Measurements from ENCODE around the gene ARHGEF37. TPM values are rescaled to one million over a fixed set of nuclear protein-coding genes. Genes with fewer than 3 reads are reported as not detected.

ARHGEF37 gene
- total RNA-seq, 1 donor: 0.72 TPM

DNA sequence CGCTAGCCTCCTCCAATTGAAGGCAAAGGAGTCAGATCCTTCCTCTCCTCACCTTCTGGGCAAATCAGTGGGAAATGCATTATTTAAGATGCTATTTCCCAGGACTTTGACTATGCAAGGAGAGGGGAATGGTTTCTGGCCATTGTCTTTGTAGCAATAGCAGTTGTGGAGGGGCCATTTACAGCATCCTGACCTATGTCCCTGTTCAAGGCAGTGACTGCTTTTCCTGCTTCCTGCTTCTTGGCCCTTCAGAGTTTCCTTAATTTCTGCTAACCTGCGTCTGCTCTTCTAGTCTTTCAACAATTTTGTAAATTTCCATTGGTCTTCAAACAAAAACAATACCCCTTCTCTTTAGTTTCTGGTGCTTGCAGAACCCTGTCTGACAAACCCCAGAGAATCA is 76.0 kb downstream of the ARHGEF37 start:
- H3K27ac ChIP-seq (ENCODE audit: low read depth, low read length): no peak overlapping the region
- no peak for DNase-seq (ENCODE audit: insufficient read length, low spot score, missing footprints)
- no peaks in the 10 kb centered on the region for H3K4me1 ChIP-seq (ENCODE audit: insufficient read depth, low read length)
- no peaks in the 10 kb centered on the region for H3K36me3 ChIP-seq (ENCODE audit: insufficient read depth, low read length)
- H3K4me3 ChIP-seq (ENCODE audit: insufficient read depth, low read length): no peak overlapping the region
- H3K79me2 ChIP-seq (ENCODE audit: insufficient read depth, low read length): no peaks in the 10 kb centered on the region
- H3K9me3 ChIP-seq (ENCODE audit: low read depth, low read length): peaks cover 3% of the 10 kb centered on the region
- H3K27me3 ChIP-seq (ENCODE audit: insufficient read depth, low read length): peaks cover 25% of the 10 kb centered on the region
- no peaks in the 10 kb centered on the region for H4K20me1 ChIP-seq (ENCODE audit: insufficient read depth, low read length)
- H3K4me2 ChIP-seq (ENCODE audit: insufficient read depth, low read length): no peak overlapping the region
- TF ChIP-seq, protein P1, sequence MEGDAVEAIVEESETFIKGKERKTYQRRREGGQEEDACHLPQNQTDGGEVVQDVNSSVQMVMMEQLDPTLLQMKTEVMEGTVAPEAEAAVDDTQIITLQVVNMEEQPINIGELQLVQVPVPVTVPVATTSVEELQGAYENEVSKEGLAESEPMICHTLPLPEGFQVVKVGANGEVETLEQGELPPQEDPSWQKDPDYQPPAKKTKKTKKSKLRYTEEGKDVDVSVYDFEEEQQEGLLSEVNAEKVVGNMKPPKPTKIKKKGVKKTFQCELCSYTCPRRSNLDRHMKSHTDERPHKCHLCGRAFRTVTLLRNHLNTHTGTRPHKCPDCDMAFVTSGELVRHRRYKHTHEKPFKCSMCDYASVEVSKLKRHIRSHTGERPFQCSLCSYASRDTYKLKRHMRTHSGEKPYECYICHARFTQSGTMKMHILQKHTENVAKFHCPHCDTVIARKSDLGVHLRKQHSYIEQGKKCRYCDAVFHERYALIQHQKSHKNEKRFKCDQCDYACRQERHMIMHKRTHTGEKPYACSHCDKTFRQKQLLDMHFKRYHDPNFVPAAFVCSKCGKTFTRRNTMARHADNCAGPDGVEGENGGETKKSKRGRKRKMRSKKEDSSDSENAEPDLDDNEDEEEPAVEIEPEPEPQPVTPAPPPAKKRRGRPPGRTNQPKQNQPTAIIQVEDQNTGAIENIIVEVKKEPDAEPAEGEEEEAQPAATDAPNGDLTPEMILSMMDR (IDR thresholded peaks at IDR 0.05; ENCODE audit: extremely low read depth, low read depth, low read length): no peak
- no peak overlapping the region for H2AFZ ChIP-seq (ENCODE audit: low read length)

DNA sequence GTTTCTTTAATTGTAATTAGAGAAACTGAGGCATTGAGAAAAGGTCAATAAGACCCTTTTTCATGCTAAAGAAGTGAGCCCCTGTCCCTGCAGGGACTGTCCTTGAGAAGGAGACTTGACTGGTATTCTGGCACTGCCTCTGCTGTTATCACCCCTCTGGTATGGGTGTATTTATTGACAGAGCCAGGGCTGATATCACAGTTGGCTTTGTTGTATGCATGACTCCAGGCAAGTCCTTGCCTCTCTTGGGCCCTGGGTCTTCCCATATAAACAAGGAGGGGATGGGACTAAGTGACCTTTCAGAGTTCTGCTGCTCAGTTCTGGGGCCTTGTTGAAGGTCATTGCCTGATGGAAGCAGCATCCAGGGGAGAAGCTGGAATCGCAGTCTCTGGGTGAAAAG is 77.0 kb downstream of the ARHGEF37 start:
- TF ChIP-seq, protein P1 (IDR thresholded peaks at IDR 0.05; ENCODE audit: extremely low read depth, low read depth, low read length): no peak
- Histone ChIP-seq H3K27me3 (ENCODE audit: insufficient read depth, low read length) (peaks cover 25% of the 10 kb centered on the region), H3K9me3 (ENCODE audit: low read depth, low read length) (peaks cover 3% of the 10 kb centered on the region), H4K20me1 (ENCODE audit: insufficient read depth, low read length) (no peaks in the 10 kb centered on the region), H3K36me3 (ENCODE audit: insufficient read depth, low read length) (no peaks in the 10 kb centered on the region), H2AFZ (ENCODE audit: low read length) (no peak overlapping the region), H3K79me2 (ENCODE audit: insufficient read depth, low read length) (no peaks in the 10 kb centered on the region), H3K4me2 (ENCODE audit: insufficient read depth, low read length) (no peak overlapping the region), H3K4me1 (ENCODE audit: insufficient read depth, low read length) (no peaks in the 10 kb centered on the region), H3K27ac (ENCODE audit: low read depth, low read length) (no peak overlapping the region), H3K4me3 (ENCODE audit: insufficient read depth, low read length) (no peak overlapping the region)
- DNase-seq (ENCODE audit: insufficient read length, low spot score, missing footprints): no peak

GRCh38 chr5:149664083-149664482 is 82.8 kb downstream of the ARHGEF37 start:
- Histone ChIP-seq H3K4me2 (ENCODE audit: insufficient read depth, low read length) (no peak overlapping the region), H3K4me3 (ENCODE audit: insufficient read depth, low read length) (no peak overlapping the region), H2AFZ (ENCODE audit: low read length) (no peak overlapping the region), H3K27me3 (ENCODE audit: insufficient read depth, low read length) (peaks cover 18% of the 10 kb centered on the region), H3K36me3 (ENCODE audit: insufficient read depth, low read length) (no peaks in the 10 kb centered on the region), H3K9me3 (ENCODE audit: low read depth, low read length) (no peaks in the 10 kb centered on the region), H3K4me1 (ENCODE audit: insufficient read depth, low read length) (peaks cover 6% of the 10 kb centered on the region), H3K27ac (ENCODE audit: low read depth, low read length) (no peak overlapping the region), H4K20me1 (ENCODE audit: insufficient read depth, low read length) (no peaks in the 10 kb centered on the region), H3K79me2 (ENCODE audit: insufficient read depth, low read length) (no peaks in the 10 kb centered on the region)
- TF ChIP-seq, protein P1 (IDR thresholded peaks at IDR 0.05; ENCODE audit: extremely low read depth, low read depth, low read length): no peak
- no peak for DNase-seq (ENCODE audit: insufficient read length, low spot score, missing footprints)

DNA sequence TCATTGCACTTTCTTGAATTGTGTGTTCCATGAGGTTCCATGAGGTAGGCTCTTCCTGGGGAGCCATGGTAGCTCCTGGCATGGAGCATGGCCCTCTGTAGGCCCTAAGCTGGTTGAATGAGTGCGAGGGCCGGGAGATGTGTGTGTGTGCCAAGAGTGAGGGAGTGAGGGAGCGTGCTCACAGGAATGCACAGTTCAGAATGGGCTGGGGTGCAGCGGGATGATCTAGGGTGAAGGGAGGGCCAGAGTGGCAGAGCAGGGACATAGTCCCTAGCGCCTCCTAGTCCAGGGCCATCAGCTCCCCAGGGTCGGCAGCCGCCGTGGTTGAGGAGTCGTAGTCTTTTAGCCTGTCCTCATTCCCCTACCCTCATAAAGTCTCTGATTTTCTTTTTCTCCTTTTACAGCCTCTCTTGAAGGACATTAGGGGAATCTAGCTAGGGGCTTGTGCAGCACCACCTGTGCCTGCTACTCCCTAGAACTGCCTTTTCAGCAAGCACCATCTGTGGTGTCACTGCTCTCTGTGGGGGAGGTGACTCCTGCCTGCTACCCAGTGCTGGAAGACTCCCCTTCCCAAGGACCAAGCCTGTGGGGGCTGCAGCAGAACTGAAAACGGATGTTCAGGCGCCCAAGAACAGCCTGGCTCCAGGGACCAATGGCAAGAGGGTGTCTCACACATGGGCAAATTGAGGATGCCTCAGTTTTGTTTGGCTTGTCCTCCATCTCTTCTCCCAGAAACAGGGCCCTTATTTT is 83.5 kb downstream of the ARHGEF37 start:
- Histone ChIP-seq H3K36me3 (ENCODE audit: insufficient read depth, low read length) (no peaks in the 10 kb centered on the region), H3K4me1 (ENCODE audit: insufficient read depth, low read length) (peaks cover 6% of the 10 kb centered on the region), H3K27me3 (ENCODE audit: insufficient read depth, low read length) (peaks cover 12% of the 10 kb centered on the region), H4K20me1 (ENCODE audit: insufficient read depth, low read length) (no peaks in the 10 kb centered on the region), H3K27ac (ENCODE audit: low read depth, low read length) (no peak overlapping the region), H3K79me2 (ENCODE audit: insufficient read depth, low read length) (no peaks in the 10 kb centered on the region), H2AFZ (ENCODE audit: low read length) (no peak overlapping the region), H3K4me2 (ENCODE audit: insufficient read depth, low read length) (no peak overlapping the region), H3K9me3 (ENCODE audit: low read depth, low read length) (no peaks in the 10 kb centered on the region), H3K4me3 (ENCODE audit: insufficient read depth, low read length) (no peak overlapping the region)
- no peak for DNase-seq (ENCODE audit: insufficient read length, low spot score, missing footprints)
- TF ChIP-seq, protein P1 (IDR thresholded peaks at IDR 0.05; ENCODE audit: extremely low read depth, low read depth, low read length): no peak
